PFSK-1 (cell line): ENCODE results near the gene PAK2.

Experiments
- FOXP2 ChIP-seq: optimal IDR thresholded peaks from 2 replicates; pipeline ENCODE3; 2011; ENCODE audit warnings: borderline replicate concordance, control low read depth, inconsistent platforms; ENCODE audit not compliant: insufficient read depth; ENCODE audit errors: extremely low read length, extremely low read depth
- POLR2AphosphoS5 ChIP-seq: IDR thresholded peaks from 2 replicates; pipeline ENCODE4 v1.6.1; 2012; ENCODE audit warnings: low read depth, mild to moderate bottlenecking, control low read depth, low read length, moderate library complexity
- SIN3A ChIP-seq: IDR thresholded peaks from 2 replicates; pipeline ENCODE4 v1.6.1; 2012; ENCODE audit warnings: mild to moderate bottlenecking, low read length, moderate library complexity, borderline replicate concordance; ENCODE audit not compliant: insufficient read depth
- TAF1 ChIP-seq: IDR thresholded peaks from 2 replicates; pipeline ENCODE4 v1.6.1; 2012; ENCODE audit warnings: low read length, control low read depth, borderline replicate concordance; ENCODE audit not compliant: insufficient read depth
- TF ChIP-seq, protein P1 (sequence below), 2 experiments: IDR thresholded peaks; 2 replicates each; pipeline versions ENCODE4 v1.6.1 to v1.8.0; 2011 to 2012; ENCODE audit warnings: low read depth in 2 of 2, low read length in 2 of 2, control low read depth in 1 of 2, inconsistent platforms in 1 of 2, mild to moderate bottlenecking in 1 of 2, moderate library complexity in 1 of 2; ENCODE audit not compliant: insufficient read depth in 1 of 2

The PAK2 gene

DNA sequence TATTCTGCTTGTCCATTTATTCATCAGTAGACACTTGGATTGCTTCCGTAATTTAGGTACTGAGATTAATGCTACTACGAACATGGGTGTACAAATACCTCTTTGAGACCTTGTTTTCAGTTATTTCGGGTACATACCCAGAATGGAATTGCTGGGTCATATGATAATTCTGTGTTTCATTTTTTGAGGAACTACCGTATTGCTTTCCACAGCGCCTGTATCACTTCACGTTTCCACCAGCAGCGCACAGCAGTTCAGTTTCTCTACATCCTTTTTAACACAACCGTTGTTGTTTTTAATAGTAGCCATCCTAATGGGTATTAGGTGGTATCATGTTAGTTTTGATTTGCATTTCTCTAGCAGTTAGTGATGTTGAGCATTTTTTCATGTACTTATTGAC, 9.5 kb downstream of the PAK2 start:
- no peak for TF ChIP-seq TAF1
- TF ChIP-seq POLR2AphosphoS5: no peak
- no peak for TF ChIP-seq SIN3A
- TF ChIP-seq FOXP2: no peak
- TF ChIP-seq, protein P1, sequence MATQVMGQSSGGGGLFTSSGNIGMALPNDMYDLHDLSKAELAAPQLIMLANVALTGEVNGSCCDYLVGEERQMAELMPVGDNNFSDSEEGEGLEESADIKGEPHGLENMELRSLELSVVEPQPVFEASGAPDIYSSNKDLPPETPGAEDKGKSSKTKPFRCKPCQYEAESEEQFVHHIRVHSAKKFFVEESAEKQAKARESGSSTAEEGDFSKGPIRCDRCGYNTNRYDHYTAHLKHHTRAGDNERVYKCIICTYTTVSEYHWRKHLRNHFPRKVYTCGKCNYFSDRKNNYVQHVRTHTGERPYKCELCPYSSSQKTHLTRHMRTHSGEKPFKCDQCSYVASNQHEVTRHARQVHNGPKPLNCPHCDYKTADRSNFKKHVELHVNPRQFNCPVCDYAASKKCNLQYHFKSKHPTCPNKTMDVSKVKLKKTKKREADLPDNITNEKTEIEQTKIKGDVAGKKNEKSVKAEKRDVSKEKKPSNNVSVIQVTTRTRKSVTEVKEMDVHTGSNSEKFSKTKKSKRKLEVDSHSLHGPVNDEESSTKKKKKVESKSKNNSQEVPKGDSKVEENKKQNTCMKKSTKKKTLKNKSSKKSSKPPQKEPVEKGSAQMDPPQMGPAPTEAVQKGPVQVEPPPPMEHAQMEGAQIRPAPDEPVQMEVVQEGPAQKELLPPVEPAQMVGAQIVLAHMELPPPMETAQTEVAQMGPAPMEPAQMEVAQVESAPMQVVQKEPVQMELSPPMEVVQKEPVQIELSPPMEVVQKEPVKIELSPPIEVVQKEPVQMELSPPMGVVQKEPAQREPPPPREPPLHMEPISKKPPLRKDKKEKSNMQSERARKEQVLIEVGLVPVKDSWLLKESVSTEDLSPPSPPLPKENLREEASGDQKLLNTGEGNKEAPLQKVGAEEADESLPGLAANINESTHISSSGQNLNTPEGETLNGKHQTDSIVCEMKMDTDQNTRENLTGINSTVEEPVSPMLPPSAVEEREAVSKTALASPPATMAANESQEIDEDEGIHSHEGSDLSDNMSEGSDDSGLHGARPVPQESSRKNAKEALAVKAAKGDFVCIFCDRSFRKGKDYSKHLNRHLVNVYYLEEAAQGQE (IDR thresholded peaks at IDR 0.05; ENCODE audit: insufficient read depth in 1 of 2, low read depth in 2 of 2, low read length in 2 of 2): no peak

DNA sequence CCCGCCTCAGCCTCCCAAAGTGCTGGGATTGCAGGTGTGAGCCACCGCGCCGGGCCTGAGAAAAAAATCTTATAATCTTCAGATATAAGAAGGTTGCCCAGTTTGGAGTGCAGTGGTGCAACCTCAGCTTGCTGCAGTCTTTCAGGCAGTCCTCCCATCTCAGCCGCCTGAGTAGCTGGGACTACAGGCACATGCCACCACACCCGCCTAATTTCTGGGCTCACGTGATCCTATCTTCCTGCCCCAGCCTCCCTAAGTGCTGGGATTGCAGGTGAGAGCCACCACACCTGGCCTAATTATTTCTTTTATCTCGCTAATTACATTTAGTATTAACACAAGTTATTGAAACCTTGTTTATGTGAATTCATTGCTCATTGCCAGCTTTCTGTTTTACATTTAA, 13.5 kb downstream of the PAK2 start:
- no peak for TF ChIP-seq FOXP2
- TF ChIP-seq, protein P1 (IDR thresholded peaks at IDR 0.05; ENCODE audit: insufficient read depth in 1 of 2, low read depth in 2 of 2, low read length in 2 of 2): no peak
- TF ChIP-seq TAF1: no peak
- TF ChIP-seq POLR2AphosphoS5: no peak
- no peak for TF ChIP-seq SIN3A

DNA sequence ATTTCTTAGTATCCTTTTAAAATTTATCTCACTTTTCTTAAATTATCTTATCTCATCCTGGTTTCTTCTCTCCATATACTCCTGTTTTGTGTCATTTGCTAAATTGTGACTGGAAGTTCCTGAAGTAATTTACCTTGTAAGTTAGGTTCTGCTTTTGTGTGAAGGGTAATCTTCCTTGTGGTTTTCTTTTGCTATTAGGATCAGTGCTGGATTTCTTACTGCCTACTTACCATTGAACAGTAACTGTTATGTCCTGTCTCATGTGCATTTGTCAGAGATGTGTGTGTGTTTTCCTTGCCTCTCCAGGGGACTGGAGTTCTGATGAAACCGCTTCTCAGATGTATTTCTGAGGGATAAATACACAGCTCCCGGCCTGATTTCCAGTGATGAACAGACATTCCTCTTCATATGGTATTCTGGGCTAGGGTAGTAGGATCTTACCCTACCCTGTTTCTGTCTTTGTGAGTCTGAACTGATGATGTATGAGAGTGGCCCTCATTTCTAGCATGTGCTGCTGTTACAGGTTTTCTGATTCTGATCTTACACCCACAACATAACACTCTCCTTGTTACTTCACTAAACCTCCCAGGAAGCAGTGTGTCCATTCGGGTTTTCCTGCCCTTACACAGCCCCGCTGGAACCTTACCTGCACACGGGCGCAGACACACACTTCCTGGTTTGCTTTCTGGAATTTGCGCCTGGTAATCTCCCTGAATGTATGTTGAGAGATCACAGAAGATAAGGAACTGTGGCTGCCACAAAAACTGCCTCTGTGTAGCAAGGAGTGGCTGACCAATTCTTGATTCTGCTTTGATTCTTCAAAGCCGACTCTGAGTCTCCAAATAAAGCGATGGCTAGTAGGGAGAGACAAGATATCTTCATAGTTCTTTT, 14.7 kb downstream of the PAK2 start:
- no peak for TF ChIP-seq SIN3A

DNA sequence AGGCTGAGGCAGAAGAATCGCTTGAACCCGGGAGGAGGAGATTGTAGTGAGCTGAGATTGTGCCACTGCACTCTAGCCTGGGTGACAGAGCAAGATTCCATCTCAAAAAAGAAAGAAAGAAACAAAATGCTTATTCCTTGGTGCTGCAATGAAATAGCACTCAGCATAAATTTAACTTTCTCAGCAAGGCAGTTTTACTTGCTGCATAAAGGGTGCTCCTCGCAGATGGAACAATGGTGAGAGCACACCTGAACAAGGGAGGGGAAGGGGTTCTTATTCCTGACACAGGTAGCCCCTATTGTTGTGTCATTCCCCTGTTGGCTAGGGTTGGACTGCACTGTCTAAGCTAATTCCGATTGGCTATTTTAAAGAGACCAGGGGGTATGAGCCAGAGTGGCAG, 17.1 kb downstream of the PAK2 start:
- TF ChIP-seq FOXP2: no peak
- TF ChIP-seq TAF1: no peak
- TF ChIP-seq, protein P1 (IDR thresholded peaks at IDR 0.05; ENCODE audit: insufficient read depth in 1 of 2, low read depth in 2 of 2, low read length in 2 of 2): no peak

DNA sequence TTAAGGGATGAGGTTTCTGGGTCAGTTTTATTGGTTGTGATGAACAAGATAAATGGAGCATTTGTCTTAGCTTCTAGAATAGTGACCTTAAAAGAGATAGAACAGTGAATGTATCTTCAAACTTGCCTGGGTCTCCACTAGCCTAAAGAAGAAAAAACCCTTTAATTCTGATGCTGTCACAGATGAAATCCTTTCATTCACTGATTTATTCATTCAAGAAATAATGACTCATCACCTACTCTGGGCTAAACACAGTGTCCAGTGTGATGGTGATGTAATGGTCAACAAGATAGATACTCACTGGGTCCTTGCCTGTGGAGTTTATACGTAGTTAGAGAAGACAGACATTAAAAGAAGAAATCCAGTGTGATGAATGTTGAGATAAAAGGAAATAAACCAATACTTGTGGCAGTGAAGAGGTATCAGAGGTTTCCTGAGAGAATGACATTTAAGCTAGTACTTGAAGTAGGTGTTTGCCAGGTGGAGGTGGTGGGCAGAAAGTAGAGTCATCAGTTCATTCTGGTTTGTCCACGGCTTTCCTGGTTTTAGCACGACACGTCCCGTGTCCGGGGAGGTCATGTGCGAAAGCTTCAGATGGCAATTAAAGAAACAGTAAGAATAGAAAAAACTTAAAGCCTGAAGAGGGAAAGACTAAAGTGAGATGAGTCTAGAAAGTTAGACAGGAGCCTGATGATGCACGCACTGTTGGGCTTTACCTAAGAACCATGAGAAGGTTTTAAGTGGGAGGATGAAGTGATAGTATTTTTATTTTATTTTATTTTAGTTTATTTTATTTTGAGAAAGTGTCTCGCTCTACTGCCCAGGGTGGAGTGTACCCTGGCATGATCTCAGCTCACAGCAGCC, 18.5 kb downstream of the PAK2 start:
- TF ChIP-seq FOXP2 (no peak), TAF1 (no peak), SIN3A (0 out of 2 replicates have a peak, but pooled peaks have one; percentile 34)

DNA sequence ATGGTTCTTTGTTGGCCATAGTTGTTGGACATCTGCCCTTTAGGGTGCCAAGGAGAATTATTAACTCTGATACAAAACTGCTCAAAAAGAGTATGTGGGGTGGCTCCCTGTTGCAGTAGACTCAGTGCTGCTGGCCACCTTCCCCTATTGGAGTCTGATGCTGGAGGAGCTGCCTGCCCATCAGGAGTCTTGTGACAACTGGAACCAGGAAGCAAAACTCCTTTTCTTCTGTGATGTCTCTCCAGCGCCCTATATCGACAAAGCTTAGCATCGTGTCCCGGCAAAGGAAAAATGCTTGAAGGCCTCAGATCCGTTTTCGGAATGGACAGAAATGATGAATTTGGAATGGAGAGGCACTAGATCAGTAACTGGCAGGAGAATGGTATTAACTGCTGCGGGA, 23.5 kb downstream of the PAK2 start:
- no peak for TF ChIP-seq TAF1
- TF ChIP-seq, protein P1 (IDR thresholded peaks at IDR 0.05; ENCODE audit: insufficient read depth in 1 of 2, low read depth in 2 of 2, low read length in 2 of 2): no peak
- TF ChIP-seq FOXP2: no peak
- TF ChIP-seq SIN3A: no peak
- TF ChIP-seq POLR2AphosphoS5: no peak
